ENCODE results near the gene TMPRSS9. TPM values are rescaled to one million over a fixed set of nuclear protein-coding genes. Genes with fewer than 3 reads are reported as not detected.
A peak's percentile ranks its signal among the peaks of the same experiment; 100 is the strongest.

The TMPRSS9 gene
- total and polyA plus RNA-seq, 2 experiments from 2014 or later: 0.28 TPM; not detected in 1

DNA sequence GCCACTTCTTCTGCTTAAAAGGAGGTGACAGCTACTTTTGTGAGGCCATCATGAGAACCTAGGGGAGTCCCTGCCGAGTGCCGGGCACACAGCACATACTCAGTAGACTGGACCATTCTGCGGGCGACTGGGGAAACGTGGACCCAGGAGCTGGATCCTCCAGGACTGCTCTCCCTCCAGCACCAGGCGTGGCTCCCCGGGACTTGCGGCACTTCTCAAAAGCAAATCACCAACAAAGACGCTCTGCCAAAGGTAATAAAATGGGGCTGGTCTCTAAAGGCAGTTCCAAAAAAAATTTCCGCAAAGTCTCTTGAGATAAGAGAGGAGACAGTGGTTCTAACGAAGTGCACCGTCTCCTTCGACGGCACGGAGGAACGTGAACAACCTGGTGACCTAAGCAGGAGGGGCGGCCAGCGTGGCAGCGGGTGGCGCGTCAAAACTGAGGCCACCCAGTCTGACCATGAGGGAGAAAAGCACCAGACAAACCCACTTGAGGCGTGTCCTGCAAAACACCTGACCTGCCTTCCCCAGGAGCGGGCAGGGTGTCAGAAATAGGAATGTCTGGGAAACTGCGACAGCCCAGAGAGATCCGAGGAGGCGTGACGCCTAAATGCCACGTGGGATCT lies 1.4 kb upstream of the TMPRSS9 start:
- Histone ChIP-seq H3F3A (ENCODE audit: insufficient read depth) (no peaks in the 10 kb centered on the region; the same call in 1 of the 2 replicates), H3K4me2 (ENCODE audit: unreplicated experiment) (no peak overlapping the region), H3K4me1 (ENCODE audit: insufficient read depth) (no peaks in the 10 kb centered on the region), H3K9me3 (ENCODE audit: low read depth) (no peaks in the 10 kb centered on the region), H3K4me3 (no peak overlapping the region), H3K9ac (no peak overlapping the region), H3K36me3 (ENCODE audit: low read depth) (no peaks in the 10 kb centered on the region), H3K27me3 (replicated peaks; ENCODE audit: insufficient read depth) (peaks cover 6% of the 10 kb centered on the region; the same call in 1 of the 2 replicates), H2AFZ (no peak overlapping the region), H3K9me2 (ENCODE audit: insufficient read depth) (no peaks in the 10 kb centered on the region), H4K20me1 (ENCODE audit: insufficient read depth) (no peaks in the 10 kb centered on the region), H3K79me2 (ENCODE audit: insufficient read depth) (no peaks in the 10 kb centered on the region), H3K27ac (no peak overlapping the region)
- 56 to 60% methylated on average over 28 of the region's 28 CpGs for WGBS, 2 experiments (ENCODE audit: low coverage in 1 of 2, low lambda C conversion rate in 2 of 2, missing lambda C conversion rate in 2 of 2)
- TF ChIP-seq EZH2 (IDR thresholded peaks at IDR 0.05; ENCODE audit: insufficient read depth, poor library complexity, severe bottlenecking) (no peak), EZH2phosphoT487 (IDR thresholded peaks at IDR 0.05; ENCODE audit: insufficient read depth, low read depth) (no peak)
- in situ Hi-C loops (cut with MboI): no loop called here
- no peak for DNase-seq

DNA sequence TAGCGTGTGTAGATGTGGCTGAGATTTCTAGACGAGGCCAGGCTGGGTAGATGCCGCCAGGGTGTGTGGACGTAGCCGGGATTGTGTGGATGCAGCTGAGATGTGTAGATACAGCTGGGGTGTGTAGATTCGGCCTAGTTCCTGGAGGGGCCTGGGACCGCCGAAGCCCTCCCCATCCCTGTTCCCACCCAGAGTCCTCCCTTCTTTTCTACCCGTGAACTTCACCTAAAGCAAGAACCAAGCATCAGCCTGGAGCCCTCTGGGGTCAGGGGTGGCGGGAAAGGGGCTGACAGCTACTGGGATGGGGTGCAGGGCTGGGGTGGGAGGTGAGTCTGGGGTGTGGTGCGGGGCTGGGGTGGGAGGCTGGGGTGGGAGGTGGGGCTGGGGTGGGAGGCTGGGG lies 768 bp downstream of the TMPRSS9 start:
- H3K4me3 ChIP-seq: no peak overlapping the region
- no peak overlapping the region for H3K4me2 ChIP-seq (ENCODE audit: unreplicated experiment)
- WGBS, 2 experiments (ENCODE audit: low coverage in 1 of 2, low lambda C conversion rate in 2 of 2, missing lambda C conversion rate in 2 of 2): 44 to 45% methylated on average over 9 to 11 of the region's 11 CpGs
- H2AFZ ChIP-seq: no peak overlapping the region
- no peak overlapping the region for H3K9ac ChIP-seq
- H3K9me2 ChIP-seq (ENCODE audit: insufficient read depth): no peaks in the 10 kb centered on the region
- no peak overlapping the region for H3K27ac ChIP-seq
- no peaks in the 10 kb centered on the region; the same call in 1 of the 2 replicates for H3F3A ChIP-seq (ENCODE audit: insufficient read depth)
- H3K4me1 ChIP-seq (ENCODE audit: insufficient read depth): no peaks in the 10 kb centered on the region
- TF ChIP-seq EZH2phosphoT487 (IDR thresholded peaks at IDR 0.05; ENCODE audit: insufficient read depth, low read depth) (no peak), EZH2 (IDR thresholded peaks at IDR 0.05; ENCODE audit: insufficient read depth, poor library complexity, severe bottlenecking) (no peak)
- H4K20me1 ChIP-seq (ENCODE audit: insufficient read depth): no peaks in the 10 kb centered on the region
- H3K79me2 ChIP-seq (ENCODE audit: insufficient read depth): no peaks in the 10 kb centered on the region
- no peaks in the 10 kb centered on the region for H3K9me3 ChIP-seq (ENCODE audit: low read depth)
- H3K36me3 ChIP-seq (ENCODE audit: low read depth): no peaks in the 10 kb centered on the region
- DNase-seq: no peak
- peaks cover 6% of the 10 kb centered on the region for H3K27me3 ChIP-seq (replicated peaks; ENCODE audit: insufficient read depth)
- in situ Hi-C loops (cut with MboI): no loop called here

- H3K4me3 ChIP-seq: no peak overlapping the region
- H3K79me2 ChIP-seq (ENCODE audit: insufficient read depth): no peaks in the 10 kb centered on the region
- H2AFZ ChIP-seq: no peak overlapping the region
- H3K27me3 ChIP-seq (replicated peaks; ENCODE audit: insufficient read depth): peaks cover 6% of the 10 kb centered on the region
- no peaks in the 10 kb centered on the region for H4K20me1 ChIP-seq (ENCODE audit: insufficient read depth)
- H3F3A ChIP-seq (ENCODE audit: insufficient read depth): no peaks in the 10 kb centered on the region
- no peaks in the 10 kb centered on the region for H3K9me3 ChIP-seq (ENCODE audit: low read depth)
- H3K9ac ChIP-seq: no peak overlapping the region
- no peak overlapping the region for H3K4me2 ChIP-seq (ENCODE audit: unreplicated experiment)
- WGBS, 2 experiments (ENCODE audit: low coverage in 1 of 2, low lambda C conversion rate in 2 of 2, missing lambda C conversion rate in 2 of 2): 10 to 15% methylated on average over 18 to 23 of the region's 24 CpGs
- H3K9me2 ChIP-seq (ENCODE audit: insufficient read depth): no peaks in the 10 kb centered on the region
- H3K36me3 ChIP-seq (ENCODE audit: low read depth): no peaks in the 10 kb centered on the region
- in situ Hi-C loops (cut with MboI): no loop called here
- DNase-seq: peak; percentile 26
- no peaks in the 10 kb centered on the region for H3K4me1 ChIP-seq (ENCODE audit: insufficient read depth)
- H3K27ac ChIP-seq: no peak overlapping the region
- TF ChIP-seq EZH2phosphoT487 (IDR thresholded peaks at IDR 0.05; ENCODE audit: insufficient read depth, low read depth): no peak
- TF ChIP-seq EZH2 (IDR thresholded peaks at IDR 0.05; ENCODE audit: insufficient read depth, poor library complexity, severe bottlenecking): no peak
These were observed 1.4 kb downstream of the TMPRSS9 start for GRCh38 chr19:2361246-2362045.

GRCh38 chr19:2362046-2362969 lies 2.2 kb downstream of the TMPRSS9 start:
- Histone ChIP-seq H3K4me3 (no peak overlapping the region), H3K9ac (no peak overlapping the region), H3K4me1 (ENCODE audit: insufficient read depth) (no peaks in the 10 kb centered on the region), H3K9me3 (ENCODE audit: low read depth) (no peaks in the 10 kb centered on the region), H2AFZ (no peak overlapping the region), H3K79me2 (ENCODE audit: insufficient read depth) (no peaks in the 10 kb centered on the region), H3F3A (ENCODE audit: insufficient read depth) (no peaks in the 10 kb centered on the region), H3K27ac (no peak overlapping the region), H3K9me2 (ENCODE audit: insufficient read depth) (no peaks in the 10 kb centered on the region), H3K4me2 (ENCODE audit: unreplicated experiment) (no peak overlapping the region), H3K27me3 (replicated peaks; ENCODE audit: insufficient read depth) (peaks cover 6% of the 10 kb centered on the region), H4K20me1 (ENCODE audit: insufficient read depth) (no peaks in the 10 kb centered on the region), H3K36me3 (ENCODE audit: low read depth) (no peaks in the 10 kb centered on the region)
- no peak for DNase-seq
- 90% methylated on average over 11 of the region's 11 CpGs for WGBS, 2 experiments (ENCODE audit: low coverage in 1 of 2, low lambda C conversion rate in 2 of 2, missing lambda C conversion rate in 2 of 2)
- in situ Hi-C loops (cut with MboI): no loop called here
- TF ChIP-seq EZH2 (IDR thresholded peaks at IDR 0.05; ENCODE audit: insufficient read depth, poor library complexity, severe bottlenecking) (no peak), EZH2phosphoT487 (IDR thresholded peaks at IDR 0.05; ENCODE audit: insufficient read depth, low read depth) (no peak)

All from GM23248 (cell line).